T-helper 1 cell treated with Interleukin-12 subunit alpha and Interleukin-12 subunit beta and Interleukin-4 antibody, amounts not matched to agents 30 μg/mL and 1 μg/mL, for 36 hours (primary cell): Measurements from ENCODE around the gene CERCAM.
"Not testable (repeated sequence)": the region's sequence is repeated elsewhere in the genome, so short reads cannot be mapped to it uniquely, and the experiment has no call there.

ENCODE experiments used
- H3K27ac Mint-ChIP-seq: one replicate; pipeline ENCODE4 v1.8.0; 2021; ENCODE audit warnings: mild to moderate bottlenecking, mixed read lengths
- H3K27me3 Mint-ChIP-seq: one replicate; pipeline ENCODE4 v1.8.0; 2021; ENCODE audit warnings: low read depth, mixed read lengths
- H3K36me3 Mint-ChIP-seq: one replicate; pipeline ENCODE4 v1.8.0; 2021; ENCODE audit warnings: low read depth, mixed read lengths
- H3K4me1 Mint-ChIP-seq: one replicate; pipeline ENCODE4 v1.8.0; 2021; ENCODE audit warnings: low read depth, mixed read lengths
- H3K4me3 Mint-ChIP-seq: one replicate; pipeline ENCODE4 v1.8.0; 2021; ENCODE audit warnings: mild to moderate bottlenecking, moderate library complexity, mixed read lengths
- H3K9me3 Mint-ChIP-seq: one replicate; pipeline ENCODE4 v1.8.0; 2021; ENCODE audit warnings: mixed read lengths

CERCAM gene

DNA sequence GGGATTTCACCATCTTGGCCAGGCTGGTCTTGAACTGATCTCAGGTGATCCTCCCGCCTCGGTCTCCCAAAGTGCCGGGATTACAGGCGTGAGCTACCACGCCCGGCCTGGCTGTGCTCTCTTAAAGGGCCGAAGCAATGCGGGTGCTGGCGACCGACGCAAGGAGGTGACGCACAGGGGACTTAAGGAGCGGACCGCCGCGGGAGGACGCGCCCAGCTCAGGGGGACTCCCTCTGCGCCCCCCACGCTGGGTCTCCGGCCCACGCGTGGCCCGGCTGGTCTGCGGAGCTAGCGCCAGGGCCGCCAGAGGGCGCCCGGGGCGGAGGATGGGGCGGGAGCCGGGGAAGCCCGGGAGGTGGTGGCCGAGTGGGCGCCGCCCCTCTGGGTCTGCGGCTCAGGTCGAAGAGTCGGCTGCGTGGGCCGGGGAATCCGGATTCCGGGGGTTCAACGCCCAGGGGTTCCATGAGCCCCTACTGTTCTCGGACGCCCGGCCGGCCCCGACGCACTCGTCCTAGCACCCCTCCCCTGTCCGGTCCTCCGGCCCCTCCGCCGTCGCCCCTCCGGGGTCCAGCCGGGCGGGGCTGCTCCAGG lies 502 bp upstream of the CERCAM start:
- Mint-ChIP-seq H3K4me1 (peaks cover 10% of the 10 kb centered on the region), H3K27ac (no peak overlapping the region), H3K27me3 (peaks cover 46% of the 10 kb centered on the region), H3K36me3 (no peaks in the 10 kb centered on the region), H3K4me3 (peak overlapping the region; percentile 72), H3K9me3 (no peaks in the 10 kb centered on the region)

DNA sequence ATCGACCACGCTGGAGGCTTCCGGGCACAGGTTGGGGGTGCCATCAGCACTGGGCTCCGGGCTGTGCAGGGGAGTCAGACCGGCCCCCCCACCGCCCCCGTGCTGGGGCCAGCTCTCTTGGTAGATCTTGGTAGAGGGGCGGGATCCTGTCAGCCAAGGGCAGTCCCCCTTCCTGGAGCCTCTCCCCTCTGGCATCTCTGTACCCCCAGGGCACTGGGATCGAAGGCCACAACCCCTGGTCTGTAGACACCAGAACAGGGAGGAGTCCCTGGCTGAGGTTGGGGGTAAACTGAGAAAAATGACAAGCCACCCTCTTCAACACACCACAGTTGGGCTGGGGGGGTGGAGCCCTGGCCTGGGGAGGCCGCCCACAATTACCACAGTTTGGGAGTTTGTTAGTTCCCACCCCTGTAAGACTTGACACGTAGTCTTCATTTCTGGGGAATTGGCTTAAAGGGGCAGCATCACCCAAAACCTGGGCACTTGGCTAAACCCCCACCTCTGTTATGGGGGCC lies 882 bp downstream of the CERCAM start:
- Mint-ChIP-seq H3K27me3 (peaks cover 34% of the 10 kb centered on the region), H3K4me1 (peaks cover 8% of the 10 kb centered on the region), H3K9me3 (no peaks in the 10 kb centered on the region), H3K27ac (no peak overlapping the region), H3K4me3 (peak overlapping the region; percentile 57), H3K36me3 (no peaks in the 10 kb centered on the region)

DNA sequence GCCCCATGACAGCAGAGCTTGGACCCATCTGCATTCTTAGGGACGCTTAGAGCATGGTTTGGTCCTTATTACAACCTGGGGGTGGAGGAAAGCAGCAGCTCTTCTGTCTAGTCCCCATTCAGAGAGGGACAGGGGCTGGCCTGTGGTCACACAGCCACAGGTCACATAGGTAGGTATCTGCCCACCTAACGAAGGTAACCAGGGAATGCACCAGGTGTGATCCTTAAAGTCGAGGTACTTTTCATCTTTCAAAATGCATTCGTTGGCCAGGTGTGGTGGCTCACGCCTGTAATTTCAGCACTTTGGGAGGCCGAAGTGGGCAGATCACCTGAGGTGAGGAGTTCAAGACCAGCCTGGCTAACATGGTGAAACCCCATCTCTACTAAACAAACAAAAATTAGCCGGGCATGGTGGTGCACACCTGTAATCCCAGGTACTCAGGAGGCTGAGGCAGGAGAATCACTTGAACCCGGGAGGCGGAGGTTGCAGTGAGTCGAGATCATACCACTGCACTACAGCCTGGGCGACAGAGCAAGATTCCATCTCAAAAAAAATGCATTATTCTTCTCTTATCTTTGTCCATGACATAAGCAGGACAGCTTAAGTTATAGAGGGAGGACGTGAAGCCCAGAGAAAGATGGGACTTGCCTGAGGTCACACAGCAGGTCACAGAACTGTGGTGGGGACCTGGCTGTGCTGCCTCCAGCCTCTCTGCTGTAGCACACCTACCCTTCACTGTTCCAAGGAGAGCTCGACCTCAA lies 1.5 kb downstream of the CERCAM start:
- not testable (repeated sequence) for H3K36me3 Mint-ChIP-seq, H3K4me1 Mint-ChIP-seq
- peak overlapping the region; percentile 60 for H3K4me3 Mint-ChIP-seq

DNA sequence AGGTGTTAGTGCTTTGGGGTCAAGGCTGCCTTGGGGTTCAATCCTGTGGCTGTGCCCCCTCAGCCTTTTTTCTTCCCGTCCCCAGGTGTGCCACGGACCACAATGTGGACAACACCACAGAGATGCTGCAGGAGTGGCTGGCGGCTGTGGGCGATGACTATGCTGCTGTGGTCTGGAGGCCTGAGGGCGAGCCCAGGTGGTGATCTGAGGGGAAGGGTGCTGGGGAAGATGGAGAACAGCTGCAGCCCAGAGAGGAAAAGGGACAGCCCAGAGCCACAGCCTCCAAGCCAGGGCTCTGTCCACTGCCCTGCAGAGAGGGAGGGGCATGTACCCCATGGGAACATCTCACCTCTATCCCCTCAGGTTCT lies 2.1 kb downstream of the CERCAM start:
- H3K9me3 Mint-ChIP-seq, result no peaks in the 10 kb centered on the region
- H3K27ac Mint-ChIP-seq, result peak overlapping the region; percentile 31
- peaks cover 7% of the 10 kb centered on the region for H3K4me1 Mint-ChIP-seq
- H3K4me3 Mint-ChIP-seq, result peak overlapping the region; percentile 10
- H3K27me3 Mint-ChIP-seq, result peaks cover 25% of the 10 kb centered on the region
- H3K36me3 Mint-ChIP-seq, result no peaks in the 10 kb centered on the region

More for the DNA sequence above, 1.5 kb downstream of the CERCAM start:
- H3K27me3 Mint-ChIP-seq, result peaks cover 29% of the 10 kb centered on the region
- not testable (repeated sequence) for H3K27ac Mint-ChIP-seq, H3K9me3 Mint-ChIP-seq

DNA sequence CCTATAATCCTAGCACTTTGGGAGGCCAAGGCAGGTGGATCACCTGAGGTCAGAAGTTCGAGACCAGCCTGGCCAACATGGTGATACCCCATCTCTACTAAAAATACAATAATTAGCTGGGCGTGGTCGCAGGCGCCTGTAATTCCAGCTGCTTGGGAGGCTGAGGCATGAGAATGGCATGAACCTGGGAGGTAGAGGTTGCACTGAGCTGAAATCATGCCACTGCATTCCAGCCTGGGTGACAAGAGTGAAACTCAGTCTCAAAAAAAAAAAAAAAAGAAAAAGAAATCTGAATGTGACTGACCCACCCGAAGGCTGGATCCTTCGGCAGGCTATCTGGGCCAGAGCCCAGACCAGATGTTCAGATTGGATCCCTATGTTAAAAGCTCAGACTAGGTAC lies 2.7 kb downstream of the CERCAM start:
- H3K4me1 Mint-ChIP-seq, result not testable (repeated sequence)

DNA sequence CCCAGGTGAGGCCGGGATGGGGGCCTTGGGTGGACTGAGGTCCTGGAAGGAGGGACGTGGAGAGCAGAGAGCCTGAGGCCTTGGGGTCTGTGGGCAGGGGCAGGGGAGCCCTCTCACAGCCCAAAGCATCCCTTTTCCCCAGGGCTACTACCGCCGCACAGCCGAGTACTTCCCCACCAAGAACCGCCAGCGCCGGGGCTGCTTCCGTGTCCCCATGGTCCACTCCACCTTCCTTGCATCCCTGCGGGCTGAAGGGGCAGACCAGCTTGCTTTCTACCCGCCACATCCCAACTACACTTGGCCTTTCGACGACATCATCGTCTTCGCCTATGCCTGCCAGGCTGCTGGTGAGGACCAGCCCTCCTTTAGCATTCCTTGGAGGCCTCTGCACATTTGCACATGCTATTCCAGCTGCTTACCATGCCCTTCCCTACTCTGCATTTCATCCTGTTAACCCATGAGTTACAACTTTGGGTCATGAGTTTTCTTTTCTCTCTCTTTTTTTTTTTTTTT lies 3.7 kb downstream of the CERCAM start:
- Mint-ChIP-seq H3K36me3 (no peaks in the 10 kb centered on the region), H3K9me3 (no peaks in the 10 kb centered on the region), H3K27ac (no peak overlapping the region), H3K4me3 (no peak overlapping the region), H3K27me3 (peaks cover 18% of the 10 kb centered on the region), H3K4me1 (peaks cover 7% of the 10 kb centered on the region)

More for the DNA sequence above, 2.7 kb downstream of the CERCAM start:
- not testable (repeated sequence) for H3K9me3 Mint-ChIP-seq, H3K27ac Mint-ChIP-seq, H3K4me3 Mint-ChIP-seq, H3K36me3 Mint-ChIP-seq
- peaks cover 25% of the 10 kb centered on the region for H3K27me3 Mint-ChIP-seq

DNA sequence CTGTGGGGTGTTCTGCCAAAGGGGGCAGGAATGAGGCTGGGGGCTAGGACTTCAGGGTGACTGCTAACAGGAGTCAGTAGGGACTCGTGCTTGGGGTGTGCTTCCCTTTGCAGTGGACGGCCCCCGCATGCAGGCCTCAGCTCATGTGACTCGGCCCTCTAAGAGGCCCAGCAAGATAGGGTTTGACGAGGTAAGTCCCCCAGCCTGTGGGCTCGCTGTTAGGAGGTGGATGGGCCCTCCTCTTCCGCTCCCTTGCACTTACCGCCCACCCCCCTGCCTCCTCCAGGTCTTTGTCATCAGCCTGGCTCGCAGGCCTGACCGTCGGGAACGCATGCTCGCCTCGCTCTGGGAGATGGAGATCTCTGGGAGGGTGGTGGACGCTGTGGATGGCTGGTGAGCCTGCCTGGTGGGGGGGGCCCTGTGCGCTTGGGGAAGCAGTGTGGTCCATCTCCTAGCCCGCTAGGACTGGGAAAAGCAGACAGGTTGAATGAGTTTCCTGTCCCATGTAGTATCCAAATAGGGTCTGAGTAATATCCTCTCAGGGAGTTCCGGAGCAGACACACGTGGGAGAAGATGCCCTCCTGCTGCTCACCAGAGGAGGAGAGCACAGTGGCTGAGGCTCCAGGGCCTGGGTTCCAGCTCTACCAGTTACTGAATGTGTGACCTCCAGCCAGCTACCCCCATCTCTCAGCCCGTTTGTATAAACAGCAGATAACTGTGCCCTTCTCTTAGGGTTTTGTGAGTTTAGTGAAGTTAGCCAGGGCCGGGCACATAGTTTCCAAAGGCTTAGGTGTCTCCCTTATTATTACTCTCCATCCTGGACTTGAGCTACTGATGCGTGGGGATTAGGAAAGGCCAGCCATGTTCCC lies 8.2 kb downstream of the CERCAM start:
- H3K27ac Mint-ChIP-seq, result no peak overlapping the region
- no peak overlapping the region for H3K4me3 Mint-ChIP-seq
- no peaks in the 10 kb centered on the region for H3K27me3 Mint-ChIP-seq
- no peaks in the 10 kb centered on the region for H3K36me3 Mint-ChIP-seq
- H3K4me1 Mint-ChIP-seq, result no peaks in the 10 kb centered on the region
- H3K9me3 Mint-ChIP-seq, result no peaks in the 10 kb centered on the region

DNA sequence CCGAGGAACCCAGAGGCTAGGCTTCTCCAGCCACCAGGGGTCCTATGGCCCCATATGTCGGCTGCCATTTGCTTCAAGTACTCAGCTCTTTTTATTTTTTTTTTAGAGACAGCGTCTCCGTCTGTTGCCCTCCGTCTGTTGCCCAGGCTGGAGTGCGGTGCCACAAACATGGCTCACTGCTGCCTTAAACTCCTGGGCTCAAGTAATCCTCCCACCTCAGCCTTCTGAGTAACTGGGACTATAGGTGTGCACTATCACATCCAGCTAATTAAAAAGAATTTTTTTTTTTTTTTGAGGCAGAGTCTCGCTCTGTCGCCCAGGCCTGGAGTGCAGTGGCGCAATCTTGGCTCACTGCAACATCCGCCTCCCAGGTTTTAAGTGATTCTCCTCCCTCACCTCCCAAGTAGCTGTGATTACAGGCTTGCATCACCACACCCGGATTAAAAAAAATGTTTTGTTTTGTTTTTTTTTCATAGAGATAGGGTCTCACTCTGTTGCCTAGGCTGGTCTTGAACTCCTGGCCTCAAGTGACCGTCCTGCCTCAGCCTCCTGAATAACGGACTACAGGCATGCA lies 8.9 kb downstream of the CERCAM start:
- H3K4me3 Mint-ChIP-seq, result no peak overlapping the region
- H3K4me1 Mint-ChIP-seq, result no peaks in the 10 kb centered on the region
- no peaks in the 10 kb centered on the region for H3K27me3 Mint-ChIP-seq
- H3K9me3 Mint-ChIP-seq, result no peaks in the 10 kb centered on the region
- no peaks in the 10 kb centered on the region for H3K36me3 Mint-ChIP-seq
- no peak overlapping the region for H3K27ac Mint-ChIP-seq

DNA sequence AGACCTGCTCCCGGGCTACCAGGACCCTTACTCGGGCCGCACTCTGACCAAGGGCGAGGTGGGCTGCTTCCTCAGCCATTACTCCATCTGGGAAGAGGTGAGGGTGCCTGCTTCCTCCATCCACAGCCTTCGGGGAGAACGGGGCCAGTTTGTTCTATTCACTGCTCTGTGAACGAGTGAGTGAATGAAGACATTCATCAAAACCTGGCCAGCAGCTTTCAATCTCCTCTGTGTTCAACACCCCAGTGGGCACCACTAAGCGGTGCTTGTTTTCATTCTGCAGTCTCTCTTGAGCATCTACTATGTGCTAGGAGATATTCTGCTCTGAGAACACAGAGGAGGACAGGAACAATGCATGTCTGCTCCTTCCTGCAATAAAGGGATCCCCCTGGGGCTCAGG lies 10.6 kb downstream of the CERCAM start:
- Mint-ChIP-seq H3K27ac (no peak overlapping the region), H3K4me3 (no peak overlapping the region), H3K27me3 (no peaks in the 10 kb centered on the region), H3K36me3 (no peaks in the 10 kb centered on the region), H3K9me3 (no peaks in the 10 kb centered on the region), H3K4me1 (no peaks in the 10 kb centered on the region)

DNA sequence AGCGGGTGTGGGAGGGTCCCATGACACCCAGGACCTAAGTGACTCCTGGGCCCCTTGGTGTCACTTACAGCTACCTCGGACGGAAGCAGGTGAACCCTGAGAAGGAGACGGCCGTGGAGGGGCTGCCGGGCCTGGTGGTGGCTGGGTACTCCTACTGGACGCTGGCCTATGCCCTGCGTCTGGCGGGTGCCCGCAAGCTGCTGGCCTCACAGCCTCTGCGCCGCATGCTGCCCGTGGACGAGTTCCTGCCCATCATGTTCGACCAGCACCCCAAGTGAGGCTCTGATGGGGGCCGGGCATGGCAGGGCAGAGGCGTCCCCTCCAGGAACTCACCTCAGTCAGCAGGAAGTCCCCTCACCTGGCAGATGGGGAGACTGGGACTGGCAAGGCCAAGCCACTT lies 13.7 kb downstream of the CERCAM start:
- no peaks in the 10 kb centered on the region for H3K27me3 Mint-ChIP-seq
- H3K4me1 Mint-ChIP-seq, result peaks cover 7% of the 10 kb centered on the region
- no peaks in the 10 kb centered on the region for H3K9me3 Mint-ChIP-seq
- H3K4me3 Mint-ChIP-seq, result no peak overlapping the region
- no peaks in the 10 kb centered on the region for H3K36me3 Mint-ChIP-seq
- no peak overlapping the region for H3K27ac Mint-ChIP-seq

DNA sequence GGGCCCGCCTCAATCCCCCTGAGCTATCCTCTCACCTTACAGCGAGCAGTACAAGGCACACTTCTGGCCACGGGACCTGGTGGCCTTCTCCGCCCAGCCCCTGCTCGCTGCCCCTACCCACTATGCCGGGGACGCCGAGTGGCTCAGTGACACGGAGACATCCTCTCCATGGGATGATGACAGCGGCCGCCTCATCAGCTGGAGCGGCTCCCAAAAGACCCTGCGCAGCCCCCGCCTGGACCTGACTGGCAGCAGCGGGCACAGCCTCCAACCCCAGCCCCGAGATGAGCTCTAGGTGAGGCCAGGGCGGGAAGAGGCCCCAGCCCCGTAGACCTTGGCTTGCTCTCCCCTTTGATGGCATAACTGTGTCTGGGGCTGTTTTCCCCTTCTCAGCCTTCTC lies 15.0 kb downstream of the CERCAM start:
- no peak overlapping the region for H3K27ac Mint-ChIP-seq
- no peaks in the 10 kb centered on the region for H3K36me3 Mint-ChIP-seq
- H3K27me3 Mint-ChIP-seq, result no peaks in the 10 kb centered on the region
- no peak overlapping the region for H3K4me3 Mint-ChIP-seq
- no peaks in the 10 kb centered on the region for H3K9me3 Mint-ChIP-seq
- peaks cover 8% of the 10 kb centered on the region for H3K4me1 Mint-ChIP-seq

DNA sequence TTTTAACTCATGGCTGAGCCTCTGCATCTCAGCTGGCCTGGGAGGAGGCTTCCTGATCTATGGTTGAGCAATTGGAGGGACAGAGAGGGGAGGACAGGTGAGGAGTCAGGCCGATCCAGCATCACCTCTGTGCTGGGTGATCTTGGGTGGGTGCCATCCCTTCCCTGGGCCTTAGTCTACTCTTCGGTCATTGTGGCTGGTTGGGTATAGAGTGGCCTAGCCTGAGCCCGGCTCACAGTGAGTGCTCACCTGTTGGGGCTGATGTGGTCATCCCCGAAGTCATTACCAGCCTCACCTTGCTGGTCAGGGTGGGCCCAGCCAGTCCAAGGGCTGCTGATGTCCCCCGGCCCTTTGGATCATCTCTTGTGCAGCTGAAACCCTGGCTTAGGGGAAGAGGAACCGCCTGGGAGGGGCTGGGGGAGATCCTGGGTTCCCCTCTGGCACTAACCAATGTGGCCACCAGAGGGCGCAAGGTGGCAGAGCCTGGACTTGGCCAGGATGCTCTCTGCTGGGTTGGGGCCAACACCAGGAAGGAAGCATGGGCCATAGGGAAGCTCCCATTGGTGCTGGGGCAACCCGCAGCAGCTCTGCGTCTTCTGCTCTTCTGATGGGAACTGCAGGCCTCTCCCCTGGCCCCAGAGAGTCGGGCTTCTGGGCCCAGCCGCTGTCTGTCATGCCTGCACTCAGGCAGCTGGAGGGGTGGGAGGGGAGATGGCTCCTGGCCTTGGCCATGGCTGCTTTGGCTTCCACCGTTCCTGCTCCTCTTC lies 17.9 kb downstream of the CERCAM start:
- peaks cover 8% of the 10 kb centered on the region for H3K4me1 Mint-ChIP-seq
- no peak overlapping the region for H3K27ac Mint-ChIP-seq
- no peaks in the 10 kb centered on the region for H3K27me3 Mint-ChIP-seq
- no peaks in the 10 kb centered on the region for H3K9me3 Mint-ChIP-seq
- no peaks in the 10 kb centered on the region for H3K36me3 Mint-ChIP-seq
- H3K4me3 Mint-ChIP-seq, result no peak overlapping the region

DNA sequence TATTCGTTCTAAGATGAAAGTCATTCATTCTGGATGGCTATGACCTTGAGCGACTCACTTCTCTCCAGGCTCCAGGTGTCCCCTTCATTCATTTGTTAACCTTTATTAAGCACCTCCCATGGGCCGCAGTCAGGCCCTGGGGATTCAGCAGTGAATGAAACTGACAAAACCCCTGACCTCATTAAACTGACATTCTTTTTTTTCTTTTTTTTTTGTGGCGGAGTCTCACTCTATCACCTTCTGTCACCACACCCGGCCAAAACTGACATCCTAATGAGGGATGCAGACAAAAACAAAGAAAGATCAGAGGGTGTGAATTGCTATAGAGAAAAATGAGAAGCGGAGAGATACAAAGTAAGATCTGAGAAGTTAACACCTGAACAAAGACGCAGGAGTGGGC lies 18.6 kb downstream of the CERCAM start:
- Mint-ChIP-seq H3K36me3 (no peaks in the 10 kb centered on the region), H3K4me3 (no peak overlapping the region), H3K4me1 (peaks cover 8% of the 10 kb centered on the region), H3K27ac (peak overlapping the region; percentile 4), H3K27me3 (no peaks in the 10 kb centered on the region), H3K9me3 (no peaks in the 10 kb centered on the region)

DNA sequence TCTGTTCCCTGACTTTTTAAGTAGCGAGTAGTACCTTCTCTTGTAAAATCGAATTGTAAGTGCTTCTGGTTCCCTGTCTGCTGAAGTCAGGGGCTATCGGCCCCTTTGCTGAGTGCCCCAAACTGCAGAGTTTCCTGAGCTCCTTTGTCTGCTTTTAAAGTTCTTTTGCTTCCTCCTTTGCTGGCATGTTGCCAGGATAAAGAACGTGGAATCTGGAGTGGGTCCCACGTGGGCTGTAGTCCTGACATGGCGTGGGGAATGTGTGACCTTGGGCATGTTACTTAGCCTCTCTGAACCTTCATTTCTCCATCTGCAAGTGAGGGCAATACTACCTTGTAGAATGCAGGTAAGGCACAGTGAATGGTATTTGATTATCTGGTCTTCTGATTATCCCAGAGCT lies 21.5 kb downstream of the CERCAM start:
- Mint-ChIP-seq H3K27ac (no peak overlapping the region), H3K27me3 (peaks cover 4% of the 10 kb centered on the region), H3K36me3 (no peaks in the 10 kb centered on the region), H3K4me1 (peaks cover 8% of the 10 kb centered on the region), H3K9me3 (no peaks in the 10 kb centered on the region), H3K4me3 (no peak overlapping the region)
